Measurements from ENCODE around the gene NPEPL1. TPM values are rescaled to one million over a fixed set of nuclear protein-coding genes. Genes with fewer than 3 reads are reported as not detected.

The NPEPL1 gene
- total and polyA plus RNA-seq, 8 donors = 15.3 to 134 (median 37.8) TPM

GRCh38 chr20:58746620-58747019 is 54.0 kb downstream of the NPEPL1 start:
- peak in 1 of 2 donors; percentile 39 for DNase-seq
- WGBS, 5 donors = 67 to 79% (median 70%) methylated on average over 11 of the region's 11 CpGs
- peaks cover 0 to 57% (median 3%) of the 10 kb centered on the region in 3 donors for H3K27me3 ChIP-seq
- no peak overlapping the region for H3K27ac ChIP-seq
- TF ChIP-seq POLR2A (IDR thresholded peaks at IDR 0.05) (no peak), POLR2AphosphoS5 (IDR thresholded peaks at IDR 0.05) (no peak), EP300 (IDR thresholded peaks at IDR 0.05) (no peak)
- TF ChIP-seq, protein P1, sequence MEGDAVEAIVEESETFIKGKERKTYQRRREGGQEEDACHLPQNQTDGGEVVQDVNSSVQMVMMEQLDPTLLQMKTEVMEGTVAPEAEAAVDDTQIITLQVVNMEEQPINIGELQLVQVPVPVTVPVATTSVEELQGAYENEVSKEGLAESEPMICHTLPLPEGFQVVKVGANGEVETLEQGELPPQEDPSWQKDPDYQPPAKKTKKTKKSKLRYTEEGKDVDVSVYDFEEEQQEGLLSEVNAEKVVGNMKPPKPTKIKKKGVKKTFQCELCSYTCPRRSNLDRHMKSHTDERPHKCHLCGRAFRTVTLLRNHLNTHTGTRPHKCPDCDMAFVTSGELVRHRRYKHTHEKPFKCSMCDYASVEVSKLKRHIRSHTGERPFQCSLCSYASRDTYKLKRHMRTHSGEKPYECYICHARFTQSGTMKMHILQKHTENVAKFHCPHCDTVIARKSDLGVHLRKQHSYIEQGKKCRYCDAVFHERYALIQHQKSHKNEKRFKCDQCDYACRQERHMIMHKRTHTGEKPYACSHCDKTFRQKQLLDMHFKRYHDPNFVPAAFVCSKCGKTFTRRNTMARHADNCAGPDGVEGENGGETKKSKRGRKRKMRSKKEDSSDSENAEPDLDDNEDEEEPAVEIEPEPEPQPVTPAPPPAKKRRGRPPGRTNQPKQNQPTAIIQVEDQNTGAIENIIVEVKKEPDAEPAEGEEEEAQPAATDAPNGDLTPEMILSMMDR (IDR thresholded peaks at IDR 0.05) = no peak
- no peaks in the 10 kb centered on the region for H3K4me1 ChIP-seq
- intact Hi-C loops (cut with DNase I; ENCODE audit: low total_unique reads) = no loop called here
- no peaks in the 10 kb centered on the region for H3K9me3 ChIP-seq
- H3K4me3 ChIP-seq = no peak overlapping the region
- H3K36me3 ChIP-seq = no peaks in the 10 kb centered on the region

DNA sequence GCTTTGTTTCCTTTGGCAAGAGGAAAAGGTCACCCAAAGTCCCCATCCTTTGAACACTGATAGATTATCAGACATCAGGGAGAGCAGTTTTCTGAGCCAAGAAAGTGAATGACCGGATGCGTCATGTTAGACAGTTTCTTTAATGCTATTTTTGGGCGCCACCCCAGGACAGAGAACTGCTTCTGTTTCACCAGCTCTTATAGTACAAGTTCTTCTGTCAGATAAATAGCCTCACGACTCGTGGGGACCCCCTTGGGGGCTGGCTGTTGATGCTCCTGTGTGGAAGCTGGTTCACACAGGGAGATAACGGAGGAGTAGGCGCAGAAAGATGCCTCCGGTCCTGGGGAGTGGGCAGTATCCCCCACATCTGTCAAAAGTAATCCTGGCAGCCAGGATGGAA is 54.6 kb downstream of the NPEPL1 start:
- Histone ChIP-seq H3K4me3 (no peak overlapping the region), H3K36me3 (no peaks in the 10 kb centered on the region), H3K9me3 (no peaks in the 10 kb centered on the region), H3K27me3 (peaks cover 0 to 62% (median 2%) of the 10 kb centered on the region in 3 donors), H3K4me1 (no peaks in the 10 kb centered on the region), H3K27ac (no peak overlapping the region)
- intact Hi-C loops (cut with DNase I; ENCODE audit: low total_unique reads) = no loop called here
- WGBS, 5 donors = 67 to 81% (median 72%) methylated on average over 8 of the region's 8 CpGs
- TF ChIP-seq, protein P1 (IDR thresholded peaks at IDR 0.05) = no peak
- TF ChIP-seq POLR2A (IDR thresholded peaks at IDR 0.05) (no peak), POLR2AphosphoS5 (IDR thresholded peaks at IDR 0.05) (no peak), EP300 (IDR thresholded peaks at IDR 0.05) (no peak)
- DNase-seq = no peak

DNA sequence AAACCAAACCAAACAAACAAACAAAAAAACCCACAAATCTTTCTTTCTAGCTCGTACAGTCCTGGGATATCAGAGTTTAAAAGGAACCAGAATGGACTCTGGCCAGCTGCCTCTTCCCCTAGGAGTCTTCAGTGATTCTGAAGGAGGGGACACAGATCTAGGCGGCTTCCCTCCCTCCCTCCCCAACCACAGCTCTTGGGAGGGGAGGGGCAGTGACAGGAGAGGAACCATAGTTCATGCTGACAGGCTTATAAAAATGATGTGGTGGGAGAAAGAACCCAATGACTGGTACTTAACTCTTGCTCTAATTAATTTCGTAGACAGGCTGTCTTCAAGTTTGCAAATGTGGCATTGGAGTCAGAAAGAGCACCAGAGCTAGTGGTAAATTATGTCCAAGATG is 56.0 kb downstream of the NPEPL1 start:
- H3K9me3 ChIP-seq = no peaks in the 10 kb centered on the region
- no peaks in the 10 kb centered on the region for H3K4me1 ChIP-seq
- H3K4me3 ChIP-seq = no peak overlapping the region
- no peak overlapping the region for H3K27ac ChIP-seq
- WGBS, 5 donors = 47 to 62% (median 55%) methylated on average over 3 of the region's 3 CpGs
- H3K27me3 ChIP-seq = peaks cover 0 to 66% (median 2%) of the 10 kb centered on the region in 3 donors
- intact Hi-C loops (cut with DNase I; ENCODE audit: low total_unique reads) = no loop called here
- no peaks in the 10 kb centered on the region for H3K36me3 ChIP-seq
- TF ChIP-seq, protein P1 (IDR thresholded peaks at IDR 0.05) = no peak
- TF ChIP-seq POLR2A (IDR thresholded peaks at IDR 0.05) (no peak), EP300 (IDR thresholded peaks at IDR 0.05) (no peak), POLR2AphosphoS5 (IDR thresholded peaks at IDR 0.05) (no peak)
- DNase-seq = no peak

- Histone ChIP-seq H3K9me3 (no peaks in the 10 kb centered on the region), H3K27me3 (peaks cover 0 to 66% (median 2%) of the 10 kb centered on the region in 3 donors), H3K4me1 (no peaks in the 10 kb centered on the region), H3K36me3 (no peaks in the 10 kb centered on the region), H3K27ac (no peak overlapping the region), H3K4me3 (no peak overlapping the region)
- TF ChIP-seq EP300 (IDR thresholded peaks at IDR 0.05) (no peak), POLR2A (IDR thresholded peaks at IDR 0.05) (no peak), POLR2AphosphoS5 (IDR thresholded peaks at IDR 0.05) (no peak)
- TF ChIP-seq, protein P1 (IDR thresholded peaks at IDR 0.05) = no peak
- intact Hi-C loops (cut with DNase I; ENCODE audit: low total_unique reads) = no loop called here
- WGBS, 5 donors = 84 to 89% (median 86%) methylated on average over 11 of the region's 11 CpGs
- no peak for DNase-seq
These were observed 56.6 kb downstream of the NPEPL1 start for GRCh38 chr20:58749098-58749769.
